ES-I3 (cell line): ENCODE measurements around the gene ALOX5.

ENCODE experiments used
- H3K36me3 ChIP-seq: 2 replicates; pipeline ENCODE4 v1.6.1; 2013; ENCODE audit warnings: mild to moderate bottlenecking, low read length, control low read depth, moderate library complexity; ENCODE audit not compliant: insufficient read depth
- H3K4me1 ChIP-seq: 2 replicates; pipeline ENCODE4 v1.6.1; 2013; ENCODE audit warnings: mild to moderate bottlenecking, control low read depth, low read length; ENCODE audit not compliant: insufficient read depth
- H3K9ac ChIP-seq: 2 replicates; pipeline ENCODE4 v1.6.1; 2013; ENCODE audit warnings: low read depth, mild to moderate bottlenecking, low read length, moderate library complexity
- H3K9me3 ChIP-seq: 2 replicates; pipeline ENCODE4 v1.6.1; 2013; ENCODE audit warnings: mild to moderate bottlenecking, low read length, moderate library complexity; ENCODE audit not compliant: control insufficient read depth, insufficient read depth

Gene ALOX5

DNA sequence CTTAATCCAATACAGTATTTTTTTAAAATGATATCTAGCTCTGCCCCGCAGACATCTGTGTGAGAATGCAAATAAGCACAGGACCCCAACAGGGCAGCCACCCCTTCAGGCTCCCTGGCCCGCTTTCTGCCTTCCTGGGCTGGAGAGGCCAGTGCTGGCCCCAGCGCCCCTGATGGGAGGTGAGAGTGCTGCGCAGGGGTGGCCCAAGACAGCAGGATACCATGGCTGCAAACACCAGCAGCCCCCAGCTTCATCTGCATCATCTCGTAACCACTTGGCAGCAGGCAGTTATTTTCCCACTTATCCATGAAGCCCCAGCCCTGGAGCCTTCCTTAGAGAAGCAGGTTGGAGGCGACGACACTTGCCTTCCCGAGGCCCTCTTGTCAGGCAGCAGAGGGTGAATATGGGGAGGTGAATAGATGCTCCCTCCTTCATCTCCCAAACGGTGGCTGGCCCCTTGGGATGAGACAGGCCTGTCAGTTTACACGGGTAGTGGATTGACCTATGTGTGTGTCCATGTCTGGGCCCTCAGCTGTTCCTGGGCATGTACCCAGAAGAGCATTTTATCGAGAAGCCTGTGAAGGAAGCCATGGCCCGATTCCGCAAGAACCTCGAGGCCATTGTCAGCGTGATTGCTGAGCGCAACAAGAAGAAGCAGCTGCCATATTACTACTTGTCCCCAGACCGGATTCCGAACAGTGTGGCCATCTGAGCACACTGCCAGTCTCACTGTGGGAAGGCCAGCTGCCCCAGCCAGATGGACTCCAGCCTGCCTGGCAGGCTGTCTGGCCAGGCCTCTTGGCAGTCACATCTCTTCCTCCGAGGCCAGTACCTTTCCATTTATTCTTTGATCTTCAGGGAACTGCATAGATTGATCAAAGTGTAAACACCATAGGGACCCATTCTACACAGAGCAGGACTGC lies 71.2 kb downstream of the ALOX5 start:
- Histone ChIP-seq H3K4me1 (0 out of 2 replicates have a peak, but pooled peaks cover 2% of the 10 kb centered on the region), H3K36me3 (no peaks in the 10 kb centered on the region), H3K9me3 (no peaks in the 10 kb centered on the region), H3K9ac (no peak overlapping the region)

DNA sequence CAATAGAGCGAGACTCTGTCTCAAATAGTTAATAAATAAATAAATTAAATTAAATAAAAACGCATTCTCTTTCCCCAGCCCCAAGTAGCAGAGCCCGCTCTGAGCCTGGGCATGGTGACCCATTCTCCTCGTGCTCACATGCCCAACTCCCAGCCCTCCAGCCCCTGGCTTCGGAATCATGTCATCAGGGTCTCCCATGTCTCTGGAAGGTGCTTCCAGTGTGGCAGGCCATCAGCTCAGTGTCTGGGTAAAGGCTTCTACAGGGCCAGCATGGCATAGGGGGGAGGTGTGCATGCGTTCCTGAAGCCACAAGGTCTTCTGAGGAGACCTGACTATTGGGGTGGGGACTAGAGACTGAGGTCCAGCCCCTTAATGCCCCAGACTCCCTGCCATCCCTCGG lies 72.8 kb downstream of the ALOX5 start:
- H3K9ac ChIP-seq, result no peak overlapping the region
- H3K9me3 ChIP-seq, result no peaks in the 10 kb centered on the region
- H3K4me1 ChIP-seq, result no peaks in the 10 kb centered on the region
- H3K36me3 ChIP-seq, result no peaks in the 10 kb centered on the region

DNA sequence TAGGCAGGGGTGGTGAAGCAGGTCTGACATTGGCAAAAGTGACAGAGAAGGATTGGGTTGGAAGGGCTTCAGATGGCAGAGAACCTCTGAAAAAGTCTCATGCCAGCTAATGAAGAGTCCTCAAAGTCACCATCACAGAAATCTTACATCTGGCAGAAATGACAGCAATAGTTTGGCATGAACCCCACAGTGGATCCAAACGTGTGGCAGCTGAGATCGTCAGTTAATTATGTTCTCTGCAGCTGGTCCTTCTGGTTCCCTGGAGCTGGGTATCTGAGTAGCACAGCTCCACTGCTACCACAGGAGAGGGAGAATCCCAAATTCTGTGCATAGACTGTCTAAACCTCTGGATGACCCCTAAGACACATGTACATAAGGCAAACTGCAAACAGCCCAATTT lies 73.4 kb downstream of the ALOX5 start:
- H3K9ac ChIP-seq, result no peak overlapping the region
- H3K4me1 ChIP-seq, result no peaks in the 10 kb centered on the region
- H3K36me3 ChIP-seq, result no peaks in the 10 kb centered on the region
- no peaks in the 10 kb centered on the region for H3K9me3 ChIP-seq

DNA sequence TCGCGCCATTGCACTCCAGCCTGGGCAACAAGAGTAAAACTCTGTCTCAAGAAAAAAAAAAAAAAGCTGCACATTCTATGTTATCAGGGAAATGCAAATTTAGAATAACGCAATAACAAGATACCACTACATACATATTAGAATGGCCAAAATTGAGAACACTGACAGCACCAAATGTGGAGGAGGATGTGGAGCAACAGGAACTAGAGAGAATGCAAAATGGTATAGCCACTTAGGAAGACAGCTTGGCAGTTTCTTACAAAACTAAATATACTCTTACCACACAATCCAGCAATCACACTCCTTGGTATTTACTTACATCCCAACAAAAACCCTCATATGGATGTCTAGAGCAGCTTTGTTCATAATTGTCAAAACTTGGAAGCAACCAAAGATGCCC lies 76.8 kb downstream of the ALOX5 start:
- Histone ChIP-seq H3K9me3 (no peaks in the 10 kb centered on the region), H3K36me3 (no peaks in the 10 kb centered on the region), H3K9ac (no peak overlapping the region), H3K4me1 (no peaks in the 10 kb centered on the region)

DNA sequence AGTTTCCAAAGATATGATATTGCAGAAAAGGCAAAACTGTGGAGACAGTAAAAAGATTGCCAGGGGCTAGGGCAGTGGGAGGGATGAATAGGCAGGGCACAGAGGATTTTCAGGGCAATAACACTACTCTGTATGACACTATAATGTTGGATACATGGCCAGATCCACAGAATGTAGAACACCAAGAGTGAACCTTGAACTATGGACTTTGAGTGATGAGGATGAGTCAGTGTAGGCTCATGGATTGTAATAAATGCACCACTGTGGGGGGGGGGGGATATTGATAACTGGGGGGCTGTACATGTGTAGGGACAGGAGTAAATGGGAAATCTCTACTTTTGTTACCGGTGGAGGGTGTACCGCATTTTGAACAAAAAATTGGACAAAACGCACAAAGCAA lies 77.4 kb downstream of the ALOX5 start:
- Histone ChIP-seq H3K9ac (no peak overlapping the region), H3K4me1 (no peaks in the 10 kb centered on the region), H3K9me3 (no peaks in the 10 kb centered on the region), H3K36me3 (no peaks in the 10 kb centered on the region)

DNA sequence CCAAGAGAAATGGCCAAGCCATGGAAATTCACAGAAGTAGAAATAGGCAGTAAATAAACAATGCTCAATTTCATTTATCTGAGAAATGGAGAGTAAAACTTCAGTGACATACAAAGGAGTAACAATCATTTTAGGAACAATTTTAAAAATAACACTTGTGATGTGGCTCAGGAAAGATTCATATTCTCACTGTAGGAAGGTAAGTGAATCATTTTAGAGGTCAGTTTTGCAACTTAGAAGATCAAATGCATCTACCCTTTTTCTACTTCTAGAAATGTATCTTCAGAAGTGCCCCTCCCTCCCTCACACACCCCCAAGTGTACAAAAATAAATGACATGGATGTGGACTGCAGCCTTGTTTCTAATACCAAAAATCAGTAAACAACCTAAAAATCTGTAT lies 78.3 kb downstream of the ALOX5 start:
- no peaks in the 10 kb centered on the region for H3K9me3 ChIP-seq
- H3K36me3 ChIP-seq, result no peaks in the 10 kb centered on the region
- no peaks in the 10 kb centered on the region for H3K4me1 ChIP-seq
- H3K9ac ChIP-seq, result no peak overlapping the region

DNA sequence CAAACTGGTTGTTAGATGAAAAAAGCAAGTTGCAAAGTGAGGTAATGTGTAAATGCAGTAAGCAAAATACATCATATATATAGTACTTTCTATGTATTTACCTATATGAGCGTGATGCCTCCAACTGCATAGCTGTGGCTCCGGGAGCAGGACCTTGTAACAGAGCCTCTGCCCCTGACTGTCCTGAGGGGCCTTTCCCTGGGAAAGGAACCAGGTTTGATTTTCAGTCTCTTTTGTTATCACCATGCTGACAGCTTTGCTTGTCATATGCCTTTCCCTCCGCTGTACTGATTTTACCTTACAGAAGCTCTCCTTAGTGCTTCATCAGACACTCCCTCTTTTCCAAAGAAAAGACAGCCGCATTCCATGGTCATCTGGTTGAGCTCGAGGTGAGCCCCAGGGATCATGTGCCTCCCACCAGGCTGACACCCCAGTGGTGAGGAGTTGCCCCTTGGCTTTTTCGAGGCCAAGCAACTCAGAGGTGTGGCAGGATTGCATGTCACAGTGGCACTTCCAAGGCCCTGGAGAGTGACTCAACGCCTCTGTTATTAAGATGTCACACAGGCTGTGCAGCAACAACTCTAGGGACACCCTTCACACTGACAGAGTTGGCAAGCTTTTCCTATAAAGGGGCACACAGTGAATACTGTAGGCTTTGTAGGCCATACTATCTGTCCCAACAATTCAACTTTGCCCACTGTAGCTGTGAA lies 78.9 kb downstream of the ALOX5 start:
- no peaks in the 10 kb centered on the region for H3K36me3 ChIP-seq
- H3K9ac ChIP-seq, result no peak overlapping the region
- H3K9me3 ChIP-seq, result no peaks in the 10 kb centered on the region
- H3K4me1 ChIP-seq, result no peaks in the 10 kb centered on the region

DNA sequence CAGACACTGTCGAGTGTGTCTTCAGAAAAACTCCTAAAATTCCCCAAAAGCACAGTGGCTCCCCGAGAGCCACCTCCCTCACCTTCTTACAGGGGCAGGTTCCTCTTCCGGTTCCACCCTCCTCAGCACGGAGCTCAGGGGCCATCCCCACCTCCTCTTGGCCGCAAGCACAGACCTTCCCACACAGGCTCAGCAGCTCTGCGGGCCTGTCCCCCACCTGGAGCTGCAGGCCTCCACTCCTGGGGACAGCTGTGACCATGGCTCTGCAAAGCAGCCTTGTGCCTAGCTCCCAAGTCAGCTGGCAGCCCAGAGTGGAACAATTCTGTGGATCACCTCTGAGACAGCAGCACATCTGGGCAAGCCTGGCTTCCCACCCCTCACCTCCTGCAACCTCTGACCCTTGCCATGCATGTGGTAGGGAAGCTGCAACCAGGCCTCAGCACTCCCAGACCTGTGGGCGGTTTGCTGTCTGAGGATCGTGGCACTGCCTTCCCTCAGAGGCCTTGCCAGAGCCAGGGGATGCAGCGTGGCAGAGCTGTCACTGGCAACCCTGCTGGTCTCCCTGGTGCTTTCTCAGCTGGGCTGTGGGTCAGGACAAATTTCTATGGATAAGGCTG lies 79.7 kb downstream of the ALOX5 start:
- no peaks in the 10 kb centered on the region for H3K9me3 ChIP-seq
- H3K9ac ChIP-seq, result no peak overlapping the region
- H3K4me1 ChIP-seq, result no peaks in the 10 kb centered on the region
- H3K36me3 ChIP-seq, result no peaks in the 10 kb centered on the region

DNA sequence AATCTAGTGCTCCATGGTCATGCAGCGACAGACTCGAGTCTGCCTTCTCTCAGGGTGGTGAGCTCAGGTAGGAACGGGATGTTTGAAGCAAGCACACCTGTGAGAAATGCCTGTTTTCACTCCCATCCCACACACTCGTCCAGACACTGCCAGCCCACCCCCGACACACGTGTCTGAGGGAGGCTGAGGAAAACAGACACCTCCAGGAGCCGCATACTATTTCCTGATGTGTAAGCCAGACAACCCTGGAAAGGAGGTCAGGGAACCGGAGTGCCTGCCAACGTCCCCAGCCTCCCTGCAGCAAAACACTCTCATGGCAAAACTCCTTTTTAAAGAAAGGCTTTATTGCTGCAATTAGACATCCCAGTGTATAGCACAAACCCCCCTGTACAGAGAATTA lies 80.2 kb downstream of the ALOX5 start:
- H3K36me3 ChIP-seq, result no peaks in the 10 kb centered on the region
- no peak overlapping the region for H3K9ac ChIP-seq
- H3K4me1 ChIP-seq, result no peaks in the 10 kb centered on the region
- H3K9me3 ChIP-seq, result no peaks in the 10 kb centered on the region

DNA sequence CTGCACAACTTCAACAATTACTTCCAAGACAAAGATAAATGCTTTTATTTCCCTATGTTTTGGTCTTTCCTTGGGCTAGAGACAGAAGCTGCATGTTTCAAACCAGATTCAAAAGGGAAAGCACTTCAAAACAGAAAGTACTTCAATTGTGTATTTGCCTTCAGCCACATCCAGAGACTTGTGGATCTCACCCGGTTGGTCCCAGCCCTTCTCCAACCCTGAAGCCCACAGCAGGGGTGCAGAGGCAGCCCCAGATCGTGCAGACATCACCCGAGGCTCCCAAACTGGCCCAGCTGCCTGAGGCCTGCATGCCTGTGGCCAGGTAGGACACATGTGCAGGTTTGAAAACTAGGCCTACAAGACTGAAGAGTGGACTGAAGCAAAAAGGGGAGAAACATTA lies 80.8 kb downstream of the ALOX5 start:
- H3K9ac ChIP-seq, result no peak overlapping the region
- no peaks in the 10 kb centered on the region for H3K36me3 ChIP-seq
- no peaks in the 10 kb centered on the region for H3K9me3 ChIP-seq
- H3K4me1 ChIP-seq, result no peaks in the 10 kb centered on the region

DNA sequence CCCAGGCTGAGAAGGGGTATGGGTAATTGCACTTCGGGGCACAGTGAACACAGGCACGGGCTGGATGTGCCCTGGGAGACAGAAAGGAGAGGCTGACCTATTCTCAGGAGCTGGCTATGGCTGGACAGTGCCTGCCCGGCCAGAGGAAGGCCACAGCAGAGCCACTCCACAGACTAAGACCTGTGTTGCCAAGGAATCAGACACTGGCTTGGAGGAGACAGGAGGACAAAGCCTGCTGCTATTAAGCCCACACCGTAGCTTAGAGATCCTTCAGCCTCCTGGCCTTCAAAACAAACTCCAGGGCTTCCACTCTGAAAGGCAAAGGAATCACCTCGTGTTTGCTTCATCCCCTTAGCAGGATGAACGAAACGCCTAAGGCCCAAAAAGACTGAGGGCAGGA lies 82.2 kb downstream of the ALOX5 start:
- Histone ChIP-seq H3K9me3 (no peaks in the 10 kb centered on the region), H3K9ac (no peak overlapping the region), H3K4me1 (no peaks in the 10 kb centered on the region), H3K36me3 (no peaks in the 10 kb centered on the region)

DNA sequence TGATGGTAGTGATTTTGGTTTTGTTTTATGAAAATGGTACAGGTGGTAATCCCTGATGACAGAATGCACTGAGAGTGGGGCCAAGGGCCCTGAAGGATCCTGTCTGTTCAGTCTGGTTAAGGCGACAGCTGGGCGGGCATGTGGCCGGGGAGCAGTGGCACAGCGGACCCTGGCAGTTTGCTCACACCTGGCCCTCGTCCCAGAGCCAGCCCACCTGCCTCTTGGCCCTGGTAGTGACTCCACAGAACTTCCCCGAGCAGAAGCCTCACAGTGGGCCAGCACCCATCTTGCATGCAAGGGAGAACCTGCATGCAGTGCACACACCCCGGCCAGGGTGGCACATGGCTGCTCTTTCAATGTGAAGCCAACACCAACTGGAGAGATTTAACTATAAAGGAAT lies 82.8 kb downstream of the ALOX5 start:
- Histone ChIP-seq H3K9ac (no peak overlapping the region), H3K36me3 (no peaks in the 10 kb centered on the region), H3K9me3 (no peaks in the 10 kb centered on the region), H3K4me1 (no peaks in the 10 kb centered on the region)

DNA sequence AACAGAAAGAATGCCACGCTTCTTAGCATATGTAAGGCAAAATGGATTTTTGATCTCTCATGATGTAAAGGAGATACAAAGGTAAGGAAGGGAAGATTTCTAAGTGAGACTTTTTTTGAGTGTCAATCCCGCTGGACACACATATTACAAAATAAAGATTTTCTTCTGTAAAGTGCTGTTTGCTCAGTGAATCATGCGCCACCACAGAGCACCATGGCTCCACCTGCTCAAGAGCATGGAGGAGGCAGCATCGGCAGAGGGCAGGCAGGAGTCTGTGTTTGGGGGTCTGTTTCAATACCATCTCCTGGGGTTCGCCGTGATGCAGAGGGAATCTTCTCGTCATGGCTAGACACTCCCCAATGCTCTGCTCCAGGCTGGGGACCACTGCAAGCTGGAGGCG lies 83.5 kb downstream of the ALOX5 start:
- Histone ChIP-seq H3K9me3 (no peaks in the 10 kb centered on the region), H3K9ac (no peak overlapping the region), H3K36me3 (no peaks in the 10 kb centered on the region), H3K4me1 (no peaks in the 10 kb centered on the region)

DNA sequence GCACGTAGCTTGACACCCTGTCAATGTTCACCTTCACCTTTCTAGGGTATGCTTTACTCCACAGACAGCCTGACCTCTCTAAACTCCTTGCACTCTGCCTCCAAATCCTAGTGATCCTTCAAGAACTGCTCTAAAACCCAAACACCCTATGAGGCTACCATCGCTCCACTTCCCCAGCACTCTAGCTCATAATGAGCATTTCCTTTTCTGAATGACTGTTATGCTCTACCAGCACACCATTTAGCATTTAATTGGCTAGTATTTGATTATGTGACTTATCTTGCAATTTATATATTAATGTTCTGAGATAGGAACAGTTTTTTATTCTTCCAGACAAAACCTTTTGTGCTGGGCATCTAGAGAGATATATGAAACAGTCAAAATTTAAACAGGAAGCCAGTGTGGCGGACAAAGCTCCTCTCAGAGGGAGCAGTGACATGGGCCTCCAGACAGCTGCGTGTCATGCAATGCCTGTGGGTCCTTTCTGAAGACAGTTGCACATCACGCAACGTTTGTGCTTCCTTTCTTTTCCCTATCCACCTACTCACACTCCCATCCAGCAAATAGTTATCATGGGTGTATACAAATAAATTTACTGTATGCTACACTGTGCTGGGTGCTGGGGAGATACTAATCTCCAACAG lies 86.3 kb downstream of the ALOX5 start:
- Histone ChIP-seq H3K36me3 (no peaks in the 10 kb centered on the region), H3K9ac (no peak overlapping the region)

More for the DNA sequence above, 86.3 kb downstream of the ALOX5 start:
- no peaks in the 10 kb centered on the region for H3K4me1 ChIP-seq
- no peaks in the 10 kb centered on the region for H3K9me3 ChIP-seq
